ENCODE measurements around the gene CTSF.
A peak's percentile ranks its signal among the peaks of the same experiment; 100 is the strongest.
"Not testable (repeated sequence)": the region's sequence is repeated elsewhere in the genome, so short reads cannot be mapped to it uniquely, and the experiment has no call there.

CTSF gene

GRCh38 chr11:66544952-66545351, 23.5 kb downstream of the CTSF start:
- H3K36me3 Mint-ChIP-seq: peaks cover 13 to 25% of the 10 kb centered on the region in 2 donors
- not testable (repeated sequence) for H3K27ac Mint-ChIP-seq; H3K27me3 Mint-ChIP-seq; DNase-seq; ATAC-seq (replicated peaks); H3K9me3 Mint-ChIP-seq
- peaks cover 25 to 37% of the 10 kb centered on the region in 2 donors for H3K4me1 Mint-ChIP-seq
- peak overlapping the region; percentile 79 to 86 for H3K4me3 Mint-ChIP-seq

GRCh38 chr11:66543263-66544107, 24.9 kb downstream of the CTSF start:
- H3K36me3 Mint-ChIP-seq: peaks cover 13 to 32% of the 10 kb centered on the region in 2 donors
- H3K27me3 Mint-ChIP-seq: no peaks in the 10 kb centered on the region
- peaks cover 25 to 37% of the 10 kb centered on the region in 2 donors for H3K4me1 Mint-ChIP-seq
- ATAC-seq (replicated peaks) (peak; percentile 59 to 64), DNase-seq (peak; percentile 59)
- no peaks in the 10 kb centered on the region for H3K9me3 Mint-ChIP-seq
- peak overlapping the region; percentile 68 to 73 for H3K4me3 Mint-ChIP-seq
- peak overlapping the region; percentile 86 for H3K27ac Mint-ChIP-seq

DNA sequence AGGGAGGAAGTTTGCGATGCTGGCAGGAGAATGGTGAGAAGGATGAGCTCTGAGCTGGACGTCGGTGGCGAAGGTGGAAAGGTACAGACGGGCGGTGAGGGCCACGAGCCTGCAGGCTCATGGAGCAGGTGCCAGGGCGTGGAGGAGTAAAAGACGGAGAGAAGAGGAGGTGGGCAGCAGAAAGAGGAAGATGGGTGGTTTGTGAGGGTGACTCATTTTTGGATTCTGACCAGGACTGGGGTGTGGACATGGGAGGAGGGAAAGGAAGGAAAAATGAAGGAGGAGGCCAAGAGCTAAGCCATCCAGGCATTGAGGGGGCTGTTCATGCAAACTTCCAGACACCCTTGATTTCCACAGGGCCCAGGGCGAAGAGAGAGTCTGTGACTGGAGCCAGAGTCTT, 26.0 kb downstream of the CTSF start:
- peak overlapping the region in 1 of 2 donors; percentile 19 for H3K4me3 Mint-ChIP-seq
- no peaks in the 10 kb centered on the region for H3K27me3 Mint-ChIP-seq
- ATAC-seq (replicated peaks): no peak
- H3K36me3 Mint-ChIP-seq: peaks cover 16 to 37% of the 10 kb centered on the region in 2 donors
- DNase-seq: no peak
- no peaks in the 10 kb centered on the region for H3K9me3 Mint-ChIP-seq
- H3K4me1 Mint-ChIP-seq: peaks cover 25 to 37% of the 10 kb centered on the region in 2 donors
- peak overlapping the region; percentile 82 for H3K27ac Mint-ChIP-seq

- Mint-ChIP-seq H3K27ac (no peak overlapping the region), H3K27me3 (no peaks in the 10 kb centered on the region), H3K9me3 (no peaks in the 10 kb centered on the region), H3K36me3 (peaks cover 18 to 41% of the 10 kb centered on the region in 2 donors), H3K4me3 (no peak overlapping the region), H3K4me1 (peaks cover 25 to 37% of the 10 kb centered on the region in 2 donors)
- no peak for DNase-seq
- no peak for ATAC-seq (replicated peaks)
These were observed 26.5 kb downstream of the CTSF start for GRCh38 chr11:66541892-66542291.

- Mint-ChIP-seq H3K4me1 (peaks cover 28 to 34% of the 10 kb centered on the region in 2 donors), H3K36me3 (peaks cover 27 to 48% of the 10 kb centered on the region in 2 donors)
- not testable (repeated sequence) for ATAC-seq (replicated peaks); H3K4me3 Mint-ChIP-seq; DNase-seq; H3K9me3 Mint-ChIP-seq; H3K27ac Mint-ChIP-seq; H3K27me3 Mint-ChIP-seq
These were observed 27.8 kb downstream of the CTSF start for GRCh38 chr11:66540598-66540997.

GRCh38 chr11:66539870-66540213, 28.6 kb downstream of the CTSF start:
- Mint-ChIP-seq H3K36me3 (peaks cover 30 to 53% of the 10 kb centered on the region in 2 donors), H3K4me1 (peaks cover 26 to 32% of the 10 kb centered on the region in 2 donors), H3K9me3 (no peaks in the 10 kb centered on the region), H3K27ac (peak overlapping the region; percentile 44), H3K27me3 (no peaks in the 10 kb centered on the region), H3K4me3 (no peak overlapping the region)
- DNase-seq: no peak
- no peak for ATAC-seq (replicated peaks)

- Mint-ChIP-seq H3K36me3 (peaks cover 33 to 53% of the 10 kb centered on the region in 2 donors), H3K4me3 (no peak overlapping the region)
These were observed 29.1 kb downstream of the CTSF start for GRCh38 chr11:66539170-66539869.

GRCh38 chr11:66532784-66533183, 35.6 kb downstream of the CTSF start:
- DNase-seq: no peak
- Mint-ChIP-seq H3K4me3 (no peak overlapping the region), H3K27me3 (no peaks in the 10 kb centered on the region), H3K36me3 (peaks cover 27 to 37% of the 10 kb centered on the region in 2 donors), H3K9me3 (no peaks in the 10 kb centered on the region), H3K4me1 (peaks cover 6 to 13% of the 10 kb centered on the region in 2 donors), H3K27ac (no peak overlapping the region)
- no peak for ATAC-seq (replicated peaks)

More at GRCh38 chr11:66539170-66539869, 29.1 kb downstream of the CTSF start:
- Mint-ChIP-seq H3K9me3 (no peaks in the 10 kb centered on the region), H3K27ac (no peak overlapping the region), H3K27me3 (no peaks in the 10 kb centered on the region), H3K4me1 (peaks cover 24 to 30% of the 10 kb centered on the region in 2 donors)
- ATAC-seq (replicated peaks) (no peak), DNase-seq (no peak)

DNA sequence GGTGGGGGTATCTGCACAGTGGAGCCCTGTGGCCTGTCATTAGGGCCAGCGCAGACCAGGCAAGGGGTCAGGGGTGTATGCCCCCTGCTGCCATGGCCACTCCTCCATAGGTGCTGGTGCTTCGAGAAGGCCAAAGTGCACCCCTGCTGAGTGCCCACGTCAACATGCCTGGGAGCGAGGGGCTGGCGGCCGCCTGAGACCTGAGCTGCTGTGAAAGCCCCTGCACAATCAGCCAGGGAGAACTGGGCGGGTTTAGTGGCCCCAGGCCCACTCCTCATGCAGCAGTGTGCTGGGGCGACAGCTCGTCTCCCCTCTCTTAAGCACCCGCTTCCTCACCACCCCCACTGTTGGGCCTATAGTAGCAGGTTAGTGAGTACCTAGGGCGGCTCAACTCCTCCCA, 36.6 kb downstream of the CTSF start:
- Mint-ChIP-seq H3K27ac (no peak overlapping the region), H3K36me3 (peaks cover 24 to 35% of the 10 kb centered on the region in 2 donors), H3K9me3 (no peaks in the 10 kb centered on the region), H3K27me3 (no peaks in the 10 kb centered on the region), H3K4me3 (no peak overlapping the region), H3K4me1 (peaks cover 6 to 13% of the 10 kb centered on the region in 2 donors)
- no peak for ATAC-seq (replicated peaks)
- DNase-seq: no peak

- H3K36me3 Mint-ChIP-seq: peaks cover 20 to 37% of the 10 kb centered on the region in 2 donors
- no peak overlapping the region for H3K4me3 Mint-ChIP-seq
- H3K9me3 Mint-ChIP-seq: no peaks in the 10 kb centered on the region
- DNase-seq (no peak), ATAC-seq (replicated peaks) (no peak)
- H3K27me3 Mint-ChIP-seq: no peaks in the 10 kb centered on the region
- peaks cover 6 to 13% of the 10 kb centered on the region in 2 donors for H3K4me1 Mint-ChIP-seq
- no peak overlapping the region for H3K27ac Mint-ChIP-seq
These were observed 37.3 kb downstream of the CTSF start for GRCh38 chr11:66530927-66531709.

- ATAC-seq (replicated peaks): no peak
- DNase-seq: no peak
- H3K27ac Mint-ChIP-seq: no peak overlapping the region
- H3K27me3 Mint-ChIP-seq: no peaks in the 10 kb centered on the region
- H3K4me3 Mint-ChIP-seq: no peak overlapping the region
- H3K4me1 Mint-ChIP-seq: peaks cover 2 to 7% of the 10 kb centered on the region in 2 donors
- no peaks in the 10 kb centered on the region for H3K9me3 Mint-ChIP-seq
- H3K36me3 Mint-ChIP-seq: peaks cover 16 to 27% of the 10 kb centered on the region in 2 donors
These were observed 38.8 kb downstream of the CTSF start for GRCh38 chr11:66529655-66530054.

DNA sequence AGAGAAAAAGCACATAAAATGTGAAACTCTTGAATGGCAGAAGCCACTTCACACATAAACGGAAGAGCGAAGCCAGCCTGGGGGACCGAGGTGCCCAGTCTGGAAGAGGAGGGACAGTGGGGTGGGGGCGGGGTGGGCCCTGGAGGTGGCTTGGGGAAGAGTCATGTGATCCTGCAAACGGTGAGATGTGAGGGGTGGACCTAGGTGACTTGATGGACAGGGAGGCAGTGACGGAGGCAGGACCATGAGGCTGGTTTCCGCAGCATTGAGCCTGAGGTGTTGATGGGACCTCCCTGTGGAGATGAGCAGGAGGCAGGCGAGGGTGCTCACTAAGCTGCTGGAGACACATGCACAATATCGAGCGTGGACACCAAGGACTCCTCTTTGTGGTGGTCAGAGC, 39.3 kb downstream of the CTSF start:
- DNase-seq: no peak
- Mint-ChIP-seq H3K9me3 (no peaks in the 10 kb centered on the region), H3K4me3 (no peak overlapping the region), H3K36me3 (peaks cover 15 to 27% of the 10 kb centered on the region in 2 donors), H3K27ac (no peak overlapping the region), H3K27me3 (no peaks in the 10 kb centered on the region), H3K4me1 (peaks cover 2 to 7% of the 10 kb centered on the region in 2 donors)
- ATAC-seq (replicated peaks): no peak

DNA sequence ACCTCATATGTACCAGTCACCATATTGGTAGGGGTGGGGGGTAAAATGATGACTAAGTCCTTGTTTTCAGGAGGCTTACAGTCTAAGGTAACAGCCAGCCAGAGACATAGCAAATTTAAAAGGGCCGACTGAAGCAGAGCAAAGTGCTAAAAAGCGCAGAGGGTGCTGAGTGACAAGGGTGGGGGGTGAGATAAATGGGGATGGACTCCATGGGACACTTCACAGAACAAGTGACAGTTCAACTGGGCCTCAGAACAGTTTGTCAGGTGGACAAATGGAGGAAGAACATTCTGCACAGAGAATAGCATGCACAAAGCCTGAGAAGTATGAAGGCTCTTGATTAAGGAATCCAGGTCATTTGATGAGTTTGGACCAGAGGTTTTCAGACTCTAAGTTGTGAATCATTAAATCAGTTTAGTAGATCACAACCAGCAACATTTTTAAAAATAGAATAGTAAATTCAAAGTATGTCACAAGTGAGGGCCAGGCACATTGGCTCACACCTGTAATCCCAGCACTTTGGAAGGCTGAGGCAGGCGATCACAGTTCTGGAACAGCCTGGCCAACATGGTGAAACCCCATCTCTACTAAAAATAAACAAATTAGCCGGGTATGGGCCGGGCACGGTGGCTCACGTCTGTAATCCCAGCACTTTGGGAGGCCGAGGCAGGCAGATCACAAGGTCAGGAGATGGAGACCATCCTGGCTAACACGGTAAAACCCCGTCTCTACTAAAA, 43.9 kb downstream of the CTSF start:
- Mint-ChIP-seq H3K27me3 (no peaks in the 10 kb centered on the region), H3K36me3 (peaks cover 35 to 36% of the 10 kb centered on the region in 2 donors), H3K4me3 (no peak overlapping the region), H3K9me3 (no peaks in the 10 kb centered on the region), H3K27ac (no peak overlapping the region), H3K4me1 (no peaks in the 10 kb centered on the region)
- DNase-seq: no peak
- ATAC-seq (replicated peaks): no peak

All from stimulated activated naive B cell treated with anti-CD40 and anti-IgM and Interleukin-4, amounts not matched to agents 10 μg/mL and 1 μg/mL and 100 μg/mL, for 72 hours (primary cell).